ENCODE data around the gene APMAP. TPM values are rescaled to one million over a fixed set of nuclear protein-coding genes. Genes with fewer than 3 reads are reported as not detected.
"Not testable (repeated sequence)": the region's sequence is repeated elsewhere in the genome, so short reads cannot be mapped to it uniquely, and the experiment has no call there.

Gene APMAP
- total RNA-seq, 1 donor from 2014 or later = 68.7 TPM

GRCh38 chr20:24954151-24954550 is 38.4 kb downstream of the APMAP start:
- no peak for DNase-seq (ENCODE audit: low read depth in 2 of 2)

- no peak for DNase-seq (ENCODE audit: low read depth in 2 of 2)
Observed at GRCh38 chr20:24953621-24954133, 38.9 kb downstream of the APMAP start.

GRCh38 chr20:24953209-24953575 is 39.4 kb downstream of the APMAP start:
- no peak for DNase-seq (ENCODE audit: low read depth in 2 of 2)

- DNase-seq (ENCODE audit: low read depth in 2 of 2) = no peak
Observed at GRCh38 chr20:24952376-24953208, 40.0 kb downstream of the APMAP start.

- DNase-seq (ENCODE audit: low read depth in 2 of 2) = no peak
Observed at GRCh38 chr20:24951536-24952083, 40.9 kb downstream of the APMAP start.

GRCh38 chr20:24950836-24951525 is 41.6 kb downstream of the APMAP start:
- DNase-seq (ENCODE audit: low read depth in 2 of 2) = no peak

GRCh38 chr20:24950128-24950835 is 42.3 kb downstream of the APMAP start:
- DNase-seq (ENCODE audit: low read depth in 2 of 2) = no peak

- no peak for DNase-seq (ENCODE audit: low read depth in 2 of 2)
Observed at GRCh38 chr20:24949756-24950127, 42.8 kb downstream of the APMAP start.

GRCh38 chr20:24948939-24949679 is 43.4 kb downstream of the APMAP start, which contains the start of gene CST7:
Gene CST7, plus strand, starts transcription at chr20:24949269. Its CDS starts 237 bp downstream, at chr20:24949506.
- no peak for DNase-seq (ENCODE audit: low read depth in 2 of 2)

GRCh38 chr20:24948396-24948938 is 44.1 kb downstream of the APMAP start:
- not testable (repeated sequence) for DNase-seq (ENCODE audit: low read depth in 2 of 2)

GRCh38 chr20:24946376-24946775 is 46.2 kb downstream of the APMAP start:
- not testable (repeated sequence) for DNase-seq (ENCODE audit: low read depth in 2 of 2)

GRCh38 chr20:24943731-24944130 is 48.8 kb downstream of the APMAP start:
- no peak for DNase-seq (ENCODE audit: low read depth in 2 of 2)

- no peak for DNase-seq (ENCODE audit: low read depth in 2 of 2)
Observed at GRCh38 chr20:24943196-24943595, 49.4 kb downstream of the APMAP start.

GRCh38 chr20:24942679-24943078 is 49.9 kb downstream of the APMAP start:
- DNase-seq (ENCODE audit: low read depth in 2 of 2) = no peak

- DNase-seq (ENCODE audit: low read depth in 2 of 2) = no peak
Observed at GRCh38 chr20:24939036-24939435, 53.5 kb downstream of the APMAP start.

GRCh38 chr20:24938498-24938897 is 54.1 kb downstream of the APMAP start:
- no peak for DNase-seq (ENCODE audit: low read depth in 2 of 2)

- DNase-seq (ENCODE audit: low read depth in 2 of 2) = no peak
Observed at GRCh38 chr20:24937579-24937978, 55.0 kb downstream of the APMAP start.

GRCh38 chr20:24936526-24937407 is 55.8 kb downstream of the APMAP start:
- no peak for DNase-seq (ENCODE audit: low read depth in 2 of 2)

GRCh38 chr20:24935766-24936525 is 56.6 kb downstream of the APMAP start:
- DNase-seq (ENCODE audit: low read depth in 2 of 2) = no peak

Measured in dermis microvascular lymphatic vessel endothelial cell (primary cell).